ENCODE measurements around the gene CCDC78.

CCDC78 gene

DNA sequence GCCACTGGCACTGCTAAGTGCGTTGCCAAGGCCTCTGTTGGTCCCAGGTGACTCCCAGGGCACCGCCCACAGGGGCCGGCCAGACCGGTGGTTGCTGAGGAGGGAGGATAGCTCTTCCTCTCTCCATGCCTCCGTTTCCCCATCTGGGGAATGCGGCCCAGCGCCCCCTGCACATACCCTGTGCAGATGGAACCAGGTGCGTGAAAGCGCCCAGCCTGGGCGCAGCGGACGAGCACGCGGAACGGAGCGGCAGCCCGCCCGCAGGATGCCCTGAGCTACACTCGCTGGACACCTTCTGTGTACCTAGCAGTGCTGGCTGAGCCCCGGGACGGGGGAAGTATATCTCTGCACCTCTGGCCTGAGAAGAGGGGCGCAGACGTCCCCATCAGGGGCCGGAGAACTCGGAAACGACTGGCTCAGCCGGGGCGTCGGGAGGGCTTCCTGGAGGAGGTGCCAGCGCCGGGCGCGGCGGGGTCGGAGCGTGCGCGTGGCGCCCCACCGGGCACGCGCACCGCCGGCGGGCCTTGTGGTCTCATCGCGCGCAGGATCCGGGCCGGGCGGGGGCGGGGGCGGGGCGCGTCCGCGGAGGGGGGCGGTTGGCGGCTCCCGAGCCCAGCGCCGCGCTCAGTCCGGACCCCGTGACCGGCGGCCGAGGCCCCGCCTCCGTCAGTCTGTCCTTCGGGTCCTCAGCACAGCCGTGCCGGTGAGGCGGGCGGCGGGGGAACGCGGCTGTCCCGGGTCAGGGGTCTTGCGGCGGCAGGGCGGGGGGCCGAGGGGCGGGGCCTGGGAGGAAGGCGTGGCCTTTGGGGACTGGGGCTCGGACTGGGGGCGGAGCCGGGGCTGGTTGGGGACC is at the start of gene CCDC78, which contains the start of gene HAGHL:
CCDC78 (minus strand) TSS at position 6 of the 853 bp plus-strand sequence. CDS start 76 bp downstream, outside the sequence.
HAGHL (plus strand) TSS at position 669 of the 853 bp plus-strand sequence. CDS start 404 bp downstream, outside the sequence.
- peak; percentile 77 to 78 for DNase-seq

DNA sequence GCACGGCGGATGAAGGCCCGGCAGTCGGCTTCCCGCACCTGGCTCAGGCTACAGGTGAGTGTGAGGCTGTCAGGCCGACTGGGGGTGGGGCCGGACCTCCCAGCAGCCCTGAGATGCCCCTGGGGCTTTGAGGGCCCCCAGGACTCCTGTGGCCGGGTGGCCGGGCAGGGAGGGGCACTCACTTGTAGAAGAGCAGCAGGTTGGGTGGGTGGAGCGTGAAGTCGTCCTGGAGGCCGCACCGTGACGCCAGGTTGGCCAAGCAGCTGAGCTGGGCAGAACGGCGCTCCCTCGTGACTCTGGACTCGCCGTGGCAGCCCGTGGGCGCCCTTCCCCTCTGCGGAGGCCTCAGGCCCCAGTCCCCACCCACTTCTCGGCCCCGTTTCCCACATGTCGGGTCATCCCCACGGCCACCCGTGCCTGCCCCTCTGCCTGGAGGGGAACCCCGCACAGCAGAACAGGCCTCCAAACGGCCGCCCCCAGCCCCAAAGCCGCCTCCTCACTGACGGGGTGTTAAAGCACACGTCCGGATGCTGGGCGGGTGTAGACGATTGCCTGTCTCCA is 49.1 kb upstream of the CCDC78 start:
- no peak for DNase-seq

DNA sequence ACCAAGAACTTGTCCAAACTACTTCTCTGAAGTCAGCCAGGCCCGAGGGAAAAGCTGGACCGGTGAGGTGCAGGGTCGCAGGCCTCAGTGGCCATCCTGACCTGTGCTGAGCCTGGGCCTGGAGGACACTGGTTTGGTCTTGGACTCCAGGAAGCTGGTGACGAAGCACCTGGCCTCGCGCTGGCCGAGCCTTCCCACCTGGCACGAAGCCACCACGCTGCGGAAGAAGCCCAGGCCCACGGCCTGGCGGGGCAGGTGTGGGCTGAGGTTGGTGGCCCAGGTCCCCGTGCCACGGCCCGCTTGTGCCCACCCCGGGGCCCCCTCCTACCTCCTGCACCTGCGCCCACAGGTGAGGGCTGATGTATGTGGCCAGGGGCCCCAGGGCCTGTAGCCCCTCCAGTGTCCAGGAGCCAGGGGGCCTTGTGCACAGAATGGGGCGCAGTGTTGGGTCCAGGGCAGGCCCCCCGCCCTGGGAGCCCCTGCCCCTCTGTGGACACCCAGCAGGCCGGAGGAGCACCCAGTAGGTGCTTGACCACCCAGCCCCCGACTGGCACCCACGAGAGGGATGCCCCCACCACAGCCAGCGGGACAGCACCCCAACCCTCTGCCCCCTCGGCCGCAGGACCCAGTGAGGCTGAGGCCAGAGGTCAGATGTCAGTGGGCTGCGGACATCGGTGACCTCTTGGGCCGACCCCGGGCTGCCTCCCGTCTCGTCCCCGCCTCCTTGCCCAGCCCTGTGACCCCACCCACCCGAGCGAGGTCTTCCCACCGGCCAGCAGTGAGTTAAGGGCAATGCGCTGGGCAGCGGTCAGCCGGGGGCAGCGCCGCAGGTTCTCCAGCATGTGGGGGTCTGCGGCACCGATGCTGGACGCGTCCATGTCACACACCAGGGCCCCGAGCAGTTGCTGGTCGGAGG is 48.1 kb upstream of the CCDC78 start:
- no peak for DNase-seq

DNA sequence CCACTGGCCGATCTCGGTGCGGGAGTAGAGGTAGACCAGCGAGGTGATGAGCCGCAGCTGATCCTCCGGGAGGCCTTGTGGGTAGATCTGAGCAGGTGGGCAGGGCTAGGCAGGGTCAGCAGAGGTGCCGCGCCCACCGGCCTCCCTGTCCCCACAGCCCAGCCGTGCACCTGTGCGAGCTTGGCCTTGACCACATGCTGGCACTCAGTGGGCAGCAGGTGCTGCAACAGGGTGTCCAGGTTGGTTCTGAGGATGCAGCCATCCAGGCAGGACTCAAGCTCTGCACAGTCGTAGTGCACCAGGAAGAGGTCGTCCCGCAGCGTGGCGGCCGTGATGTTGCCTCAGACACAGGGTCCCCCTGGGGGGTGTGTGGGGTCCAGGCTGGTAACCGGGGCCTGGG is 46.7 kb upstream of the CCDC78 start:
- DNase-seq, result no peak

DNA sequence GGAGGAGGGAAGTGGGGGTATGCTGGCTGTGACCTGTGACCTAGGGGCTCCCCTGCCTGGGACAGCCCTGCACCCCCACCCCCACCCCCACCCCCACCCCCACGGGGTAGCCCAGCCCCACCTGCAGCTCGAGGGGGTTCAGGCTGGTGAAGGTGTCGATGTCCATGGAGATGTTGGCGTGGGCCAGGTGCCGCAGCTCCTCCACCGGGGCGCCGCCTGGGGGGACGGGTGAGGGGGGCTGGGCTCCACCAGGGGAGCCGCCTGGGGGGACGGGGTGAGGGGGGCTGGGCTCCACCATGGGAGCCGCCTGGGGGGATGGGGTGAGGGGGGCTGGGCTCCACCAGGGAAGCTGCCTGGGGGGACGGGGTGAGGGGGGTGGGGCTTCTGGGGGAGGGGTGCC is 44.2 kb upstream of the CCDC78 start:
- no peak for DNase-seq

DNA sequence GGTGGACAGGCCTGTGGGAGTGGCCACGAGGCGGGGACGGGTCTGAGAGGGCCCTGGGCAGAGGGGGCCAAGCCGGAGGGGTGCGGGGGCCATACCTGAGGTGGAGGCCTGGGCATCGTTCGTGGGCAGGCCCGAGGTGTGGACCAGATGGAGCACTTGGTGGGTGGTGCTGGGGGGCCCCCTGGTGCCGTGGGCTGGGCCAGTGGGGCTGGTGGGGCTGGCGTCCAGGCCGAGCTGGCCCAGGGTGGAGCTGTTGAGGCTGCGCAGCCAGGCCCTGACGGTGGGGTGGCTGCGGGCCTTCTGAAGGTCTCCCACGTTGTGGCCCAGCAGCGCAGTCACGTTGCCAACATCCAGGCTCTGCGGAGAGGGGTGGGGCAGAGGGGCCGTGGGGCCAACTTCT is 43.7 kb upstream of the CCDC78 start:
- no peak for DNase-seq

DNA sequence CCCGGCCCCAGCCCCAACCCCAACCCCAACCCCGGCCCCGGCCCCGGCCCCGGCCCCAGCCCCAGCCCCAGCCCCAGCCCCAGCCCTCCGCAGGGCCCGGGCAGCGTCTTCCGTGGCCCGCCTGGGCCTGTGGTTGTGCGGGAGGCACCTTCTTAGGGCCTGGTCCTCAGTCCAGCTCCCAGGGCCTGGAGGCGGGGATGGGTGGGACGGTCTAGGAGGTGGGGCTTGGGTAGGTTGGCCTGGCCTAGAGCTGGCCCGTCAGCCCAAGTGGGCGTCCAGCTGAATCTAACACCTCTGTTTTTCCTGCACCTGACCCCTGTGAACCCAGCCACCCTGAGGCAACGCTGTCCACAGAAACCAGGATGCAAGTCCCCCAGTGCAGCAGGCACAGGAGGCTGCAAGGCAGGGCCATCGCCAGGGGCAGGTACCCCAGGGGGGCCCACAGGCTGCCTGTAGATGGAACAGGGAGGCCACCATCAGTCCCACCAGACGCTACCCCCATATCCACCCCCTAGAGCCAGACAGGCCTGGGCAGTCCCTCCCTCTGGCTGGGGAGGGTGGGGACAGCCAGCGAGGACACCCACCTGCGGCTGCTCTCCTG is 43.0 kb upstream of the CCDC78 start:
- no peak for DNase-seq

DNA sequence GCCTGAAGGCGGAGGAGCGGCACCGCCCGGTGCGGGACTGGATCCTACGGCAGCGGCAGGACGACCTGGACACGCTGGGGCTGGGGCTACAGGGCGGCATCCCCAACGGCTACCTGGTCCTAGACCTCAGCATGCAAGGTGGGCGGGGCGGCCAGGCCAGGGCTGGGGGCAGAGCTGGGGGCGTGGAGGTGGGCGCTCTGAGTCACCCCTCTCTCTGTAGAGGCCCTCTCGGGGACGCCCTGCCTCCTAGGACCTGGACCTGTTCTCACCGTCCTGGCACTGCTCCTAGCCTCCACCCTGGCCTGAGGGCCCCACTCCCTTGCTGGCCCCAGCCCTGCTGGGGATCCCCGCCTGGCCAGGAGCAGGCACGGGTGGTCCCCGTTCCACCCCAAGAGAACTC is 42.2 kb upstream of the CCDC78 start:
- DNase-seq, result no peak

DNA sequence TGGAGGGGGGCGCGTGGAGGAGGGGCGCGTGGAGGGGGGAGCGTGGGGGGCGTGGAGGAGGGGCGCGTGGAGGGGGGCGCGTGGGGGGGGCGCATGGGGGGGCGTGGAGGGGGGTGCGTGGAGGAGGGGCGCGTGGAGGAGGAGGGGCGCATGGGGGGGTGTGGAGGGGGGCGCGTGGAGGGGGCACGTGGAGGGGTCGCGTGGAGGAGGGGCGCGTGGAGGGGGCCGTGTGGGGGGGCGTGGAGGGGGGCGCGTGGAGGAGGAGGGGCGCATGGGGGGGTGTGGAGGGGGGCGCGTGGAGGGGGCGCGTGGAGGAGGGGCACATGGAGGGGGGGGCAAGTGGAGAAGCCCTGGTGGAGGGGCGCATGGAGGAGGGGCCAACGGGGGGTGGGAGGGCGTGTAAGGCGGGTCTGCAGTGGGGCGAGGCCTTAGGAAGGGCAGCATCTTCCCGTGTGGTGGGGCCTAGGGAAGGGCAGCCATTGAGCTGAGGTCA is 41.5 kb upstream of the CCDC78 start:
- DNase-seq, result no peak

DNA sequence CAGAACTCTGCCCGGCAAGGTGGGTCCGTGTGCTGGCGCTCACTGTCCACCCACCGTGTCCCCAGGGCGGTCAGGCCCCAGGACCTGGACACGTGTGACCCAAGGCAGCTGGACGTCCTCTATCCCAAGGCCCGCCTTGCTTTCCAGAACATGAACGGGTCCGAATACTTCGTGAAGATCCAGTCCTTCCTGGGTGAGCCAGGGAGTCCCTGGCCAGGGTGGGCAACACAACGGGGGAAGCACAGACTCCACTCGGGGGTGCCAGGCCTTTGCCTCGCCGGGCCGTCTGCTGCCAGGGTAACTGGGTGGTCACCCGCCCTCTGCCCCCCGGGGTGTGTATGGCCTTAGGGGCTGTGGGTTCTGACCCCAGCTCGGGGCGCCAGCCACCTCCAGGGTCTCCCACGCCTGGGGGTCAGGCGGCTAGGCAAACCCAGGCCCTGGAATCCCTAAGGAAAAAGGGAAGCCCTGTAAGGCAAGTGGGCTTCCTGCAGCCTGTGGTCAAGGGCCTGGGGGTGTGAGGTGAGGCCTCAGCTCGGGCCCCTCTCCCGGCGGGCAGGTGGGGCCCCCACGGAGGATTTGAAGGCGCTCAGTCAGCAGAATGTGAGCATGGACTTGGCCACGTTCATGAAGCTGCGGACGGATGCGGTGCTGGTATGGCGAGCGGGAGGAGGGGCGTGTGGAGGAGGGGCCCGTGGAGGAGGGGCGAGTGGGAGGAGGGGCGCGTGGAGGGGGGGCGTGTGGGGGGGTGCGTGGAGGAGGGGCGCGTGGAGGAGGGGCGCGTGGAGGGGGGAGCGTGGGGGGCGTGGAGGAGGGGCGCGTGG is 40.8 kb upstream of the CCDC78 start:
- DNase-seq, result no peak

DNA sequence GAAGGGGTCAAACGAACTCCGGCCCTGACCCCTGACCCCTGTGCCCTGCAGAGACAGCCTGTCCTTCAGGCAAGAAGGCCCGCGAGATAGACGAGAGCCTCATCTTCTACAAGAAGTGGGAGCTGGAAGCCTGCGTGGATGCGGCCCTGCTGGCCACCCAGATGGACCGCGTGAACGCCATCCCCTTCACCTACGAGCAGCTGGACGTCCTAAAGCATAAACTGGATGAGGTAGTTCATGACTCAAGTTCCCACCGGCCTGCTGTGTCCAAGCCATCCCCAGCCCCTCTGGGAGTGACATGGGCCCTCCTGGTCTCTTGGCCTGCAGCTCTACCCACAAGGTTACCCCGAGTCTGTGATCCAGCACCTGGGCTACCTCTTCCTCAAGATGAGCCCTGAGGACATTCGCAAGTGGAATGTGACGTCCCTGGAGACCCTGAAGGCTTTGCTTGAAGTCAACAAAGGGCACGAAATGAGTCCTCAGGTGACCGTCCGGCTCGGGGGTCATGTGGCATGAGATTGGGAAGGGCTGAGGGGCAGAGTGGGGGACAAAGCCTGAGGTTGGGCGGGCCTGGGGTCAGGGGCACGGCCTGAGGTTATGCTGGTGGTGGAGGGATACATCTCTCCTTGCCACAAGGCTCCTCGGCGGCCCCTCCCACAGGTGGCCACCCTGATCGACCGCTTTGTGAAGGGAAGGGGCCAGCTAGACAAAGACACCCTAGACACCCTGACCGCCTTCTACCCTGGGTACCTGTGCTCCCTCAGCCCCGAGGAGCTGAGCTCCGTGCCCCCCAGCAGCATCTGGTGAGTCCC is 40.0 kb upstream of the CCDC78 start:
- DNase-seq, result no peak

DNA sequence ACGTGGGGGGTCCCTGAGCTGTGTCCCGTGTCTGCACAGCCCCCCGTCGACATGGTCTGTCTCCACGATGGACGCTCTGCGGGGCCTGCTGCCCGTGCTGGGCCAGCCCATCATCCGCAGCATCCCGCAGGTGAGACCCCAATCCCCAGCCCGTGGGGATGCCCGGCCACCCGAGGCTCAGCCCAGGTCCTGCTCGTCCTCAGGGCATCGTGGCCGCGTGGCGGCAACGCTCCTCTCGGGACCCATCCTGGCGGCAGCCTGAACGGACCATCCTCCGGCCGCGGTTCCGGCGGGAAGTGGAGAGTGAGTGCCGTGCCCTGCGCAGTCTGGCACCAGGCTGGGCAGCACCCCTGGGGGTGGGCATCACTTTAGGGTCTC is 39.2 kb upstream of the CCDC78 start:
- DNase-seq, result no peak

DNA sequence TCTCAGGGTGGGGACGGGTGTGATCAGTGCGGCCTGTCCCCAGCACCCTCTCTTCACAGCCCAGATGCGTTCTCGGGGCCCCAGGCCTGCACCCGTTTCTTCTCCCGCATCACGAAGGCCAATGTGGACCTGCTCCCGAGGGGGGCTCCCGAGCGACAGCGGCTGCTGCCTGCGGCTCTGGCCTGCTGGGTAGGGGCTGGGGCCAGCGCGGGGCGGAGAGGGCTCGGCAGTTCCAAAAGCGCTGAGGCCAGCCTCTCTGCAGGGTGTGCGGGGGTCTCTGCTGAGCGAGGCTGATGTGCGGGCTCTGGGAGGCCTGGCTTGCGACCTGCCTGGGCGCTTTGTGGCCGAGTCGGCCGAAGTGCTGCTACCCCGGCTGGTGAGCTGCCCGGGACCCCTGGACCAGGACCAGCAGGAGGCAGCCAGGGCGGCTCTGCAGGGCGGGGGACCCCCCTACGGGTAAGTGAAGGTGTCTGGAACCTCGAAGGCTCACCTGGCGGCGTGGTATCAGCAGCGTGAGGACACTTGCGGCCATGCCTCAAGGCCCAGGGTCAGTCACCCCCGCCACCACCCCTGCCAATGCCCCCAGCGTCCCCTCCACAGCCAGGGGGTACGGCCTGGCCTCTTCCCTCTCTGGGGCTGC is 38.7 kb upstream of the CCDC78 start:
- no peak for DNase-seq

DNA sequence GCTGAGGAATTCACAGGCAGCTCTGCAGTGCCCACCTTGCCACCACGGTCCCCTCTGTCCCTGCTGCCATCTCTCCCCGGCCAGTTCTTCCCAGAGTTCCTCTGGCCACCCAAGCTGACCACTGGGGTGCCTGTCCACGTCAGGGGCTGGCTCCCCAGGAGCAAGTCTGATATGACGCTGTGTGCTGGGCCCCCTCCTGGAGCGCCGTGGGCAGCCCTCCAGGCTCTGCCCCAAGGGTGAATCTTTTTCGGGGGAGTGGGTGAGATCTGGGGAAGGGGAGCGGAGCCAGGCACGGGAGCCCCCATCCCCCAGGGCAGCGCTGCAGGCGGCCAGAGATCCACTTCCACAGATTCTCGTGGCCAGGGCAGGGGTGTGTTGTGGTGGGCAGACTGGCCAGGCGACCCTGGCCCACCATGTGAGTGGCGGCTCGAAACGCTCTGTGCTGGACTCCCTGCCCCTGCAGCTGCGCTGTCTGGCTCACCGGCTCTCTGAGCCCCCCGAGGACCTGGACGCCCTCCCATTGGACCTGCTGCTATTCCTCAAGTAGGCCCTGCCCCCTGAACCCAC is 38.0 kb upstream of the CCDC78 start:
- DNase-seq, result no peak

DNA sequence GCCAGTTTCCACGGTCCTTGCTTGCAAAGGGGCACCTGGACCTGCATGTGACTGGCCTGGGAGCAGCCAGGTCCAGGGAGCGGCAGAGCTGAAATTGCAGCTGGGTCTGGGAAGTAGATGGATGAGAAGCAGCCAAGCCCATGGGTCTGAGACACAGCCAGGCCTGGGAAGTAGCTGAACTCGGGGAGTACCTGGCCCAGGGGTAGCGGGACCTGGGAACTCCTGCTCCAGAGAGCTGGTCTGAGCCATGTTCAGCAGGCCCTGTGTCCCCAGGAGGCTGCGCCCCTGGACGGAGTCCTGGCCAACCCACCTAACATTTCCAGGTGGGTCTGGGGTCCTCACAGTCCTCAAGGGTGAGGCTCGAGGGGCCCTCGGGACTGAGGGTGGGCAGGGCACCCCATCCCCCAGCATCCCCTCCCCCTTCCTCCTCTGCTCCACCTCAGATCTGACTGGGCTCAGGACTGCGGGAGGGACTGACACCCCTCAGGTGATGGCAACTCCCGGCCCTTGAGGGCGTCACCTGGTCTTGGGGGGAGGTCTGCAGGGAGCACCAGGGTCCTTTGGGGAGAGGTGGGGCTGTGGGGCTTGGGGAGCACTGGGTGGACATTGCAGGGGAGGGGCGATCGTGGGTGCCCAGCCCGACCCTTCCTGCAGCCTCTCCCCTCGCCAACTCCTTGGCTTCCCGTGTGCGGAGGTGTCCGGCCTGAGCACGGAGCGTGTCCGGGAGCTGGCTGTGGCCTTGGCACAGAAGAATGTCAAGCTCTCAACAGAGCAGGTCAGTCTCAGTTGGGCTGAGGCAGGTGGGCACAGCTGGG is 37.3 kb upstream of the CCDC78 start:
- DNase-seq, result no peak

DNA sequence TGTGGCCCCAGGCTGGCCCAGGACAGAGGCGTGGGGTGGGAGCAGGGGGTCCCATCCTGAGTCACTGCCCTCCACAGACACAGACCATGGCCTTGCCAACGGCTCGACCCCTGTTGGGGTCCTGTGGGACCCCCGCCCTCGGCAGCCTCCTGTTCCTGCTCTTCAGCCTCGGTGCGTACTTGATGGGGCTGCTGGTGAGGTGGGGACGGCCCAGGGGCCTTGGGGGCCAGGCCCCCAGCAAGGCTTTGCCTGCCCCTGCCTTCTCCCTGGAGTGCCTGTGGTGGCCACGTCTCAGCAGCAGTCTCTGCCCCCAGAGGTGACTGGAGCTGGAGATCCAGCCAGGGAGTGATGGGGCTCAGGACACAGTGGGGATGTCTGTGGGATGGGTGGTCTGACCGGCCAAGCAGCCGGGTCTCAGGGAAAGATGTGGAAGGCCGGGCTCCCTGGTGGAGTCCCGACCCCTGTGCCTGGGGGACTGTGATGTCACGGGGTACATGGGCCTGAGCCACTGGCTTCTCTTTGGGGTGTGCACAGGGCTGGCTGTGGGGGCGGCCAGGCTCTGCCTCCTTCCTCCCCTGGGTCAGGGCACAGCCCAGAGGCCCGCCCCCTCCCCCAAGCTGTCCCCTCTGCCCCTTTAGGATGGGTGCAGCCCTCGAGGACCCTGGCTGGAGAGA is 36.5 kb upstream of the CCDC78 start:
- DNase-seq, result no peak

DNA sequence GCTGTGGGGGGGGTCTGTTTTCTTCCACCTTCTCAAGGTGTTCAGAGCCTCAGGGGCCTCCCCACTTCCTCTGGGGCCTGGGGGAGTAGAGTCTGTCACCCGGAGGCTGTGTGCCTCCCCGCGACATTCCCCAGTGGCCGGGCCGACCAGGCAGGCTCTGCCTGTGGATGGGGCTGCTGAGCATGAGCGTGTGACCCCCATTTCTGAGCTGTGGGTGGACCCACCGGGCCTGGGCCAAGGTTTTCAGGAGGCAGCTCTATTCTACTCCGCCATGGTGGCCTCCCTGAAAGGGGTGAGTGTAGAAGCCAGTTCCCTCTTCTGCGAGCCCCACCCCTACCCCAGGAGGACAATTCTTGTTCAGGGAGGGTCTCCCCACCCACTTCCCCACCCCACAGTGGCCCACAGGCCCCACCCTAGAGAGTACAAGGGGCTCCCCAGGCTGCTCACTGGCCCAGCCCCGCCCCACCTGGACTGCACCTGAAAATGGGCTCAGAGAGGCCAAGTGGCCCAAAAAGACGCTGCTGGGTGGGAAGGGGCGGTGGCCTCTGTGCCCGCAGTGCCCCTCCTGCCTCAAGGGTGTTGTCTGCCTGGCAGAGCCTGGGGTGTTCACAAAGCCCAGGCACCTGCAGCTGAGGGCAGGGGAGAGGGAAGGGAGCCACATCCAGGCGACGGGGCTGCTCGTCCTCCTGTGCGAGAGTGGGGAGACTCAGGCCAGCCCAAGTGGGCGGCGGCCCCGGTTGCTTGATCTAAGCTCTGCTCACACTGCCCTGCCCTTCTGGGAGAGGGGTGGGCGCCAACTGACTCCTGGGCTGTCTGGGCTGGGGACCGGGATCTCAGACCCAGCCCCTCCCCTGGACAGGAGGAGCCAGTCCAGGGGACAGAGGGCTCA is 35.6 kb upstream of the CCDC78 start:
- no peak for DNase-seq
